IMR-90 (cell line): ENCODE results near the gene CPNE6. TPM values are rescaled to one million over a fixed set of nuclear protein-coding genes. Genes with fewer than 3 reads are reported as not detected.

Experiments
- ATAC-seq: fragments of 200-7000 bp; cut with Tn5 transposase; 2 replicates; pipeline ENCODE4 v1.9.1; 2020; ENCODE audit warnings: low read depth, mild to moderate bottlenecking, moderate library complexity
- BruUV-seq: library from RNA; stranded (reverse); fragments of 400-500 nt; replicated peaks from 2 replicates; lab custom pipeline; 2021; lab: Mats Ljungman, UMichigan
- CTCF ChIA-PET: fragments of 300-600 bp; formaldehyde crosslinking; extraction: SDS; loops from one replicate; lab custom pipeline; 2021; ENCODE audit warnings: antibody characterized with exemption; lab: Yijun Ruan, JAX
- POLR2A ChIA-PET: fragments of 300-600 bp; sonication (Branson Sonifier 250); formaldehyde crosslinking; loops from one replicate; lab custom pipeline; 2022; ENCODE audit warnings: antibody characterized with exemption; ENCODE audit not compliant: unreplicated experiment; lab: Charles Lee
- DNase-seq: peaks from one replicate; pipeline ENCODE4 v3.0.0; 2013
- H2AFZ ChIP-seq: replicated peaks from 2 replicates; pipeline ENCODE3; 2013; ENCODE audit warnings: low read length, mild to moderate bottlenecking; ENCODE audit not compliant: poor library complexity
- H2AK5ac ChIP-seq: 2 replicates; pipeline ENCODE4 v1.6.1; 2013; ENCODE audit warnings: low read depth, low read length, inconsistent platforms
- H2AK9ac ChIP-seq: replicated peaks from 2 replicates; pipeline ENCODE3; 2013; ENCODE audit warnings: mild to moderate bottlenecking, low read depth, low read length, moderate library complexity; ENCODE audit not compliant: poor library complexity
- H2BK120ac ChIP-seq: 2 replicates; pipeline ENCODE4 v1.6.1; 2013; ENCODE audit warnings: low read depth, low read length, inconsistent platforms
- H2BK15ac ChIP-seq: 3 replicates; pipeline ENCODE4 v1.6.1; 2013; ENCODE audit warnings: low read depth, low read length, inconsistent platforms
- H2BK20ac ChIP-seq: 2 replicates; pipeline ENCODE4 v1.6.1; 2013; ENCODE audit warnings: low read depth, mild to moderate bottlenecking, inconsistent platforms, low read length, moderate library complexity
- H2BK5ac ChIP-seq: 2 replicates; pipeline ENCODE4 v1.6.1; 2013; ENCODE audit warnings: mild to moderate bottlenecking, low read depth, low read length, inconsistent platforms; ENCODE audit not compliant: poor library complexity, severe bottlenecking
- H3K14ac ChIP-seq: replicated peaks from 2 replicates; pipeline ENCODE4 v1.6.1; 2013; ENCODE audit warnings: low read depth, low read length, inconsistent platforms
- H3K18ac ChIP-seq: 2 replicates; pipeline ENCODE4 v1.6.1; 2013; ENCODE audit warnings: low read depth, low read length, control low read depth
- H3K23ac ChIP-seq: 2 replicates; pipeline ENCODE4 v1.6.1; 2013; ENCODE audit warnings: low read depth, low read length, inconsistent platforms
- H3K27ac ChIP-seq: 2 replicates; pipeline ENCODE4 v1.5.1; 2013; ENCODE audit warnings: mild to moderate bottlenecking, control low read depth, low read length; ENCODE audit not compliant: insufficient read depth
- H3K27me3 ChIP-seq: 2 replicates; pipeline ENCODE4 v1.6.1; 2013; ENCODE audit warnings: low read length; ENCODE audit not compliant: control insufficient read depth, insufficient read depth
- H3K36me3 ChIP-seq: 2 replicates; pipeline ENCODE4 v1.6.1; 2013; ENCODE audit warnings: low read length, mixed read lengths; ENCODE audit not compliant: control insufficient read depth, insufficient read depth
- H3K4ac ChIP-seq: 2 replicates; pipeline ENCODE4 v1.6.1; 2013; ENCODE audit warnings: low read depth, low read length, inconsistent platforms
- H3K4me1 ChIP-seq: 2 replicates; pipeline ENCODE4 v1.6.1; 2013; ENCODE audit warnings: low read length, mixed read lengths; ENCODE audit not compliant: control insufficient read depth, insufficient read depth
- H3K4me2 ChIP-seq: 2 replicates; pipeline ENCODE4 v1.6.1; 2013; ENCODE audit warnings: low read depth, mild to moderate bottlenecking, control low read depth, low read length, moderate library complexity
- H3K4me3 ChIP-seq: 2 replicates; pipeline ENCODE4 v1.5.1; 2013; ENCODE audit warnings: low read depth, mild to moderate bottlenecking, control low read depth, low read length, moderate library complexity; ENCODE audit not compliant: insufficient read depth
- H3K56ac ChIP-seq: 2 replicates; pipeline ENCODE4 v1.6.1; 2013; ENCODE audit warnings: low read length, inconsistent platforms; ENCODE audit not compliant: insufficient read depth; ENCODE audit errors: extremely low read depth
- H3K79me1 ChIP-seq, 2 experiments: 2 replicates each; pipeline ENCODE4 v1.6.1; 2013; ENCODE audit warnings: low read length in 2 of 2, inconsistent platforms in 1 of 2, low read depth in 1 of 2
- H3K9ac ChIP-seq: 2 replicates; pipeline ENCODE4 v1.6.1; 2013; ENCODE audit warnings: low read depth, low read length, control low read depth
- H3K9me1 ChIP-seq: 2 replicates; pipeline ENCODE4 v1.6.1; 2013; ENCODE audit warnings: low read length, inconsistent platforms; ENCODE audit not compliant: insufficient read depth
- H3K9me3 ChIP-seq: 2 replicates; pipeline ENCODE4 v1.6.1; 2013; ENCODE audit warnings: low read length; ENCODE audit not compliant: control insufficient read depth, insufficient read depth
- H4K20me1 ChIP-seq: 2 replicates; pipeline ENCODE4 v1.6.1; 2013; ENCODE audit warnings: low read length, inconsistent platforms; ENCODE audit not compliant: insufficient read depth
- H4K5ac ChIP-seq: 2 replicates; pipeline ENCODE4 v1.6.1; 2013; ENCODE audit warnings: mild to moderate bottlenecking, low read depth, low read length, control low read depth
- H4K8ac ChIP-seq, 2 experiments: 2 replicates each; pipeline ENCODE4 v1.6.1; 2013; ENCODE audit warnings: low read depth in 2 of 2, low read length in 2 of 2, control low read depth in 1 of 2, inconsistent platforms in 1 of 2
- H4K91ac ChIP-seq: 2 replicates; pipeline ENCODE4 v1.6.1; 2013; ENCODE audit warnings: low read depth, low read length, inconsistent platforms; ENCODE audit not compliant: insufficient read depth
- BHLHE40 ChIP-seq: fragments of 150-350 bp; IDR thresholded peaks from 2 replicates; pipeline ENCODE4 v1.6.1; 2016; ENCODE audit warnings: mild to moderate bottlenecking, low read depth, low read length
- CEBPB ChIP-seq: IDR thresholded peaks from 2 replicates; pipeline ENCODE4 v1.6.1; 2012; ENCODE audit warnings: low read depth, low read length, improper control_type of control experiment
- CHD1 ChIP-seq: IDR thresholded peaks from 2 replicates; pipeline ENCODE4 v1.6.1; 2012; ENCODE audit warnings: low read depth, low read length, improper control_type of control experiment
- ELK1 ChIP-seq: fragments of 150-350 bp; IDR thresholded peaks from 2 replicates; pipeline ENCODE4 v1.6.1; 2016; ENCODE audit warnings: low read depth, mild to moderate bottlenecking, low read length, moderate library complexity, borderline replicate concordance
- FOS ChIP-seq: fragments of 150-350 bp; IDR thresholded peaks from 2 replicates; pipeline ENCODE4 v1.6.1; 2016; ENCODE audit warnings: low read depth, low read length
- MAFK ChIP-seq: IDR thresholded peaks from 2 replicates; pipeline ENCODE4 v1.6.1; 2012; ENCODE audit warnings: low read depth, low read length, improper control_type of control experiment
- MAZ ChIP-seq: IDR thresholded peaks from 2 replicates; pipeline ENCODE4 v1.6.1; 2012; ENCODE audit warnings: low read depth, mild to moderate bottlenecking, low read length, improper control_type of control experiment, moderate library complexity, borderline replicate concordance
- MXI1 ChIP-seq: IDR thresholded peaks from 2 replicates; pipeline ENCODE4 v1.6.1; 2012; ENCODE audit warnings: low read depth, mild to moderate bottlenecking, low read length, moderate library complexity, borderline replicate concordance
- NFE2L2 ChIP-seq: fragments of 150-350 bp; IDR thresholded peaks from 2 replicates; pipeline ENCODE4 v1.6.1; 2016; ENCODE audit warnings: low read depth, mild to moderate bottlenecking, low read length
- POLR2A ChIP-seq: IDR thresholded peaks from 2 replicates; pipeline ENCODE4 v1.6.1; 2012; ENCODE audit warnings: mild to moderate bottlenecking, low read depth, low read length
- RAD21 ChIP-seq: IDR thresholded peaks from 2 replicates; pipeline ENCODE4 v1.6.1; 2012; ENCODE audit warnings: low read length, improper control_type of control experiment
- RCOR1 ChIP-seq: IDR thresholded peaks from 2 replicates; pipeline ENCODE4 v1.6.1; 2012; ENCODE audit warnings: mild to moderate bottlenecking, low read length, improper control_type of control experiment; ENCODE audit not compliant: insufficient replicate concordance
- RFX5 ChIP-seq: IDR thresholded peaks from 2 replicates; pipeline ENCODE4 v1.8.0; 2012; ENCODE audit warnings: low read depth, mild to moderate bottlenecking, low read length, moderate library complexity
- SMC3 ChIP-seq: fragments of 150-350 bp; IDR thresholded peaks from 2 replicates; pipeline ENCODE4 v1.6.1; 2016; ENCODE audit warnings: low read depth, mild to moderate bottlenecking, antibody characterized with exemption, low read length, moderate library complexity
- WGBS, 2 experiments: methylation state at CpG; one replicate each; pipeline versions ENCODE4 v1.1.5 to v1.1.7; 2013; ENCODE audit warnings: missing lambda C conversion rate in 2 of 2; ENCODE audit not compliant: insufficient read length in 1 of 2; ENCODE audit errors: extremely low coverage in 2 of 2; 5-methylcytosine and 5-hydroxymethylcytosine counted together
- dilution Hi-C: fragments of 300-500 bp; cut with HindIII; formaldehyde crosslinking; loops from one replicate; pipeline ENCODE4 v1.14.3; 2018; ENCODE audit warnings: low sequenced_read_pairs; ENCODE audit not compliant: unreplicated experiment
- in situ Hi-C: fragments of 300-500 bp; cut with MboI; formaldehyde crosslinking; loops from 3 replicates; pipeline ENCODE4 v1.14.3; 2019; ENCODE audit warnings: low sequenced_read_pairs, inconsistent platforms, mixed read lengths
- intact Hi-C: fragments of 100-400 bp; cut with micrococcal nuclease; formaldehyde crosslinking; loops from 2 replicates; pipeline ENCODE4 v1.10.0; 2022
- polyA plus RNA-seq, 3 experiments: library from polyadenylated mRNA; depleted of rRNA; stranded (reverse); fragments of >200 nt; gene quantifications; 2 replicates each; pipeline ENCODE4 v1.2.3, GENCODE V29; 2012; ENCODE audit warnings: low replicate concordance in 1 of 3
- total RNA-seq: library from RNA; depleted of rRNA; stranded (reverse); fragments of >200 nt; gene quantifications from 2 replicates; pipeline ENCODE4 v1.2.3, GENCODE V29; 2012
- TF ChIP-seq, protein P1 (sequence below): conservative IDR thresholded peaks from 2 replicates; pipeline ENCODE4 v1.5.1; 2012; ENCODE audit warnings: mild to moderate bottlenecking, low read depth, low read length, improper control_type of control experiment
- TF ChIP-seq, protein P2 (sequence below): fragments of 150-350 bp; IDR thresholded peaks from 2 replicates; pipeline ENCODE4 v1.6.1; 2017; ENCODE audit warnings: mild to moderate bottlenecking, antibody characterized with exemption, low read length, low read depth

Gene CPNE6
- total and polyA plus RNA-seq, 2 of the 4 experiments (the other 2 are of a cell fraction), result not detected

GRCh38 chr14:24054646-24055045 is 16.7 kb upstream of the CPNE6 start:
- no TSS peak for BruUV-seq
- intact Hi-C loops, result no loop called here
- Histone ChIP-seq H3K79me1 (no peaks in the 10 kb centered on the region), H4K20me1 (peaks cover 3% of the 10 kb centered on the region; the same call in 1 of the 2 replicates), H3K27ac (no peak overlapping the region), H3K18ac (no peak overlapping the region), H4K91ac (no peak overlapping the region), H3K4me3 (no peak overlapping the region), H2AK9ac (no peak overlapping the region), H3K4me1 (peaks cover 5% of the 10 kb centered on the region; the same call in 1 of the 2 replicates), H2BK5ac (no peak overlapping the region), H4K5ac (no peak overlapping the region), H3K23ac (no peak overlapping the region), H2AFZ (no peak overlapping the region), H4K8ac (no peak overlapping the region), H3K27me3 (peaks cover 34% of the 10 kb centered on the region; the same call in 1 of the 2 replicates), H3K4ac (no peak overlapping the region), H3K36me3 (no peaks in the 10 kb centered on the region), H3K9me3 (no peaks in the 10 kb centered on the region), H2AK5ac (no peak overlapping the region), H3K9ac (no peak overlapping the region), H2BK120ac (no peak overlapping the region), H3K14ac (no peak overlapping the region), H2BK20ac (no peak overlapping the region), H3K9me1 (0 out of 2 replicates have a peak, but pooled peaks cover 3% of the 10 kb centered on the region), H2BK15ac (no peak overlapping the region), H3K56ac (no peak overlapping the region), H3K4me2 (no peak overlapping the region)
- in situ Hi-C loops, result loop anchor here (5.0 kb wide), 1 partner anchor 38 kb away; the partner anchor contains the start of gene PCK2
- dilution Hi-C loops, result no loop called here
- no peak for ATAC-seq
- CTCF ChIA-PET, result interaction anchor here (1.4 kb wide), 1 partner anchor 54 kb away, joined by 4 read pairs; no protein-coding TSS in a partner anchor
- DNase-seq, result no peak
- 40% methylated on average over 2 of the region's 9 CpGs; no CpG with 5 or more reads in 1 of the 2 experiments for WGBS, 2 experiments
- POLR2A ChIA-PET, result no interaction called here
- TF ChIP-seq ELK1, result no peak
- no peak for TF ChIP-seq MAFK
- TF ChIP-seq RAD21, result no peak
- TF ChIP-seq MAZ, result no peak
- TF ChIP-seq RCOR1, result no peak
- no peak for TF ChIP-seq CEBPB
- no peak for TF ChIP-seq MXI1
- no peak for TF ChIP-seq SMC3
- TF ChIP-seq, protein P1, sequence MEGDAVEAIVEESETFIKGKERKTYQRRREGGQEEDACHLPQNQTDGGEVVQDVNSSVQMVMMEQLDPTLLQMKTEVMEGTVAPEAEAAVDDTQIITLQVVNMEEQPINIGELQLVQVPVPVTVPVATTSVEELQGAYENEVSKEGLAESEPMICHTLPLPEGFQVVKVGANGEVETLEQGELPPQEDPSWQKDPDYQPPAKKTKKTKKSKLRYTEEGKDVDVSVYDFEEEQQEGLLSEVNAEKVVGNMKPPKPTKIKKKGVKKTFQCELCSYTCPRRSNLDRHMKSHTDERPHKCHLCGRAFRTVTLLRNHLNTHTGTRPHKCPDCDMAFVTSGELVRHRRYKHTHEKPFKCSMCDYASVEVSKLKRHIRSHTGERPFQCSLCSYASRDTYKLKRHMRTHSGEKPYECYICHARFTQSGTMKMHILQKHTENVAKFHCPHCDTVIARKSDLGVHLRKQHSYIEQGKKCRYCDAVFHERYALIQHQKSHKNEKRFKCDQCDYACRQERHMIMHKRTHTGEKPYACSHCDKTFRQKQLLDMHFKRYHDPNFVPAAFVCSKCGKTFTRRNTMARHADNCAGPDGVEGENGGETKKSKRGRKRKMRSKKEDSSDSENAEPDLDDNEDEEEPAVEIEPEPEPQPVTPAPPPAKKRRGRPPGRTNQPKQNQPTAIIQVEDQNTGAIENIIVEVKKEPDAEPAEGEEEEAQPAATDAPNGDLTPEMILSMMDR, result no peak
- no peak for TF ChIP-seq CHD1
- no peak for TF ChIP-seq NFE2L2
- TF ChIP-seq RFX5, result no peak
- TF ChIP-seq POLR2A, result no peak
- TF ChIP-seq FOS, result no peak
- TF ChIP-seq, protein P2, sequence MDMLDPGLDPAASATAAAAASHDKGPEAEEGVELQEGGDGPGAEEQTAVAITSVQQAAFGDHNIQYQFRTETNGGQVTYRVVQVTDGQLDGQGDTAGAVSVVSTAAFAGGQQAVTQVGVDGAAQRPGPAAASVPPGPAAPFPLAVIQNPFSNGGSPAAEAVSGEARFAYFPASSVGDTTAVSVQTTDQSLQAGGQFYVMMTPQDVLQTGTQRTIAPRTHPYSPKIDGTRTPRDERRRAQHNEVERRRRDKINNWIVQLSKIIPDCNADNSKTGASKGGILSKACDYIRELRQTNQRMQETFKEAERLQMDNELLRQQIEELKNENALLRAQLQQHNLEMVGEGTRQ, result no peak
- no peak for TF ChIP-seq BHLHE40
